BJ (cell line): ENCODE data around the gene PRPF40A. TPM values are rescaled to one million over a fixed set of nuclear protein-coding genes. Genes with fewer than 3 reads are reported as not detected.
"Not testable (repeated sequence)": the region's sequence is repeated elsewhere in the genome, so short reads cannot be mapped to it uniquely, and the experiment has no call there.

Experiments used
- CTCF ChIA-PET: fragments of 350-600 bp; formaldehyde crosslinking; extraction: SDS; loops from one replicate; lab custom pipeline; 2021; ENCODE audit warnings: antibody characterized with exemption, inconsistent platforms; lab: Yijun Ruan, JAX
- POLR2A ChIA-PET: fragments of 300-600 bp; sonication (Branson Sonifier 250); formaldehyde crosslinking; extraction: SDS; loops from one replicate; lab custom pipeline; 2021; ENCODE audit warnings: antibody characterized with exemption; lab: Charles Lee
- DNase-seq: peaks from one replicate; pipeline ENCODE4 v3.0.0-alpha.2; 2011; ENCODE audit warnings: low read depth
- H3K27me3 ChIP-seq: 2 replicates; pipeline ENCODE4 v1.6.0; 2011; ENCODE audit warnings: low read length; ENCODE audit not compliant: control insufficient read depth, insufficient read depth
- H3K36me3 ChIP-seq: 2 replicates; pipeline ENCODE4 v1.5.1; 2011; ENCODE audit warnings: low read length; ENCODE audit not compliant: control insufficient read depth, insufficient read depth
- H3K4me3 ChIP-seq: 2 replicates; pipeline ENCODE4 v1.5.1; 2011; ENCODE audit warnings: low read depth, mild to moderate bottlenecking, control low read depth, low read length
- polyA plus RNA-seq: library from polyadenylated mRNA; depleted of rRNA; stranded (reverse); fragments of >200 nt; gene quantifications from 2 replicates; pipeline ENCODE4 v1.2.3, GENCODE V29; 2011
- TF ChIP-seq, protein P1 (sequence below): IDR thresholded peaks from 2 replicates; pipeline ENCODE4 v1.5.1; 2011; ENCODE audit warnings: low read depth, mild to moderate bottlenecking, control low read depth, inconsistent platforms, low read length, moderate library complexity; ENCODE audit not compliant: insufficient read depth

The PRPF40A gene
- polyA plus RNA-seq, 1 experiment = 135 TPM

DNA sequence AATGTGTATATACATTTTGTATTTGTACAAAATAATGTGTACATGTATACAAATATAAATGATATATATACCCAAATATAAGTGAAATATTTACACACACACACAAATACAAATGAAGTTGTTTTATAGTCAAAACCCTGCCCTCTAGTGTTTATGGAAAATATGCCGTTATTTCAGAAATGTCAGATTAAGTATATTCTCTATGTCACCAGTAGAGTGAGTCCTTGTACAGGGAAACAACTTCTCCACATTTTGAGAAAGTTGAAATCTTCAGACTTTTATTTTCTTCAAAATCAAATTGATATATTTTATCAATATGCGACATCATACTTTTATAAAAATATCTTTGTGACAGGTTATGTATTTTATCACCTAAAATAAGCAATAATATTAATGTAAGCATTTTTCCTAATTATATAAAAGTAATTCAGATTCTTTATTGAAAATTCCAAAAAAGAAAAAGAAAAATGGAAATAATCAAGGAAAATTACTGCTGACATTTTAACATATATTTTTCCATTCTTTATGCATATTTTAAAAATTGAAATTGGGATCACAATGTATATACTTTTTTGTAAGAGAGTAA is 23.6 kb upstream of the PRPF40A start:
- ChIA-PET CTCF (interaction anchor here (0.7 to 1.0 kb wide), 5 partner anchors 9 to 736 kb away, joined by 3 to 5 read pairs (median 3); partner anchors contain the start of gene STAM2), POLR2A (no interaction called here)
- H3K36me3 ChIP-seq = no peaks in the 10 kb centered on the region; the same call in 1 of the 2 replicates

DNA sequence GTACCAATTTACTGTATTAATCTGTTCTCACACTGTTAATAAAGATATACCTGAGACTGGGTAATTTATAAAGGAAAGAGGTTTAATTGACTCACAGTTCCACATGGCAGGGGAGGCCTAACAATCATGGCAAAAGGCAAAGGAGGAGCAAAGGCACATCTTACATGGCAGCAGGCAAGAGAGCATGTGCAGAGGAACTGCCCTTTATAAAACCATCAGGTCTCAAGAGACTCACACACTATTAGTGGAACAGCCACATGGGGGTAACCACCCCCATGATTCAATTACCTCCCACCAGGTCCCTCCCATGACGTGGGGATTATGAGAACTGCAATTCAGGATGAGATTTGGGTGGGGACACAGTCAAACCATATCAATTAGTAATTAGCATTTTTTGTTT is 22.4 kb upstream of the PRPF40A start:
- H3K36me3 ChIP-seq, DNase-seq, H3K4me3 ChIP-seq, H3K27me3 ChIP-seq, POLR2A ChIA-PET: not testable (repeated sequence)
- CTCF ChIA-PET = interaction anchor here (1.0 kb wide), 1 partner anchor 93 kb away, joined by 3 read pairs; no protein-coding TSS in a partner anchor

More for the DNA sequence above, 23.6 kb upstream of the PRPF40A start:
- Histone ChIP-seq H3K4me3 (no peak overlapping the region), H3K27me3 (no peaks in the 10 kb centered on the region)
- DNase-seq = peak; percentile 28
- TF ChIP-seq, protein P1, sequence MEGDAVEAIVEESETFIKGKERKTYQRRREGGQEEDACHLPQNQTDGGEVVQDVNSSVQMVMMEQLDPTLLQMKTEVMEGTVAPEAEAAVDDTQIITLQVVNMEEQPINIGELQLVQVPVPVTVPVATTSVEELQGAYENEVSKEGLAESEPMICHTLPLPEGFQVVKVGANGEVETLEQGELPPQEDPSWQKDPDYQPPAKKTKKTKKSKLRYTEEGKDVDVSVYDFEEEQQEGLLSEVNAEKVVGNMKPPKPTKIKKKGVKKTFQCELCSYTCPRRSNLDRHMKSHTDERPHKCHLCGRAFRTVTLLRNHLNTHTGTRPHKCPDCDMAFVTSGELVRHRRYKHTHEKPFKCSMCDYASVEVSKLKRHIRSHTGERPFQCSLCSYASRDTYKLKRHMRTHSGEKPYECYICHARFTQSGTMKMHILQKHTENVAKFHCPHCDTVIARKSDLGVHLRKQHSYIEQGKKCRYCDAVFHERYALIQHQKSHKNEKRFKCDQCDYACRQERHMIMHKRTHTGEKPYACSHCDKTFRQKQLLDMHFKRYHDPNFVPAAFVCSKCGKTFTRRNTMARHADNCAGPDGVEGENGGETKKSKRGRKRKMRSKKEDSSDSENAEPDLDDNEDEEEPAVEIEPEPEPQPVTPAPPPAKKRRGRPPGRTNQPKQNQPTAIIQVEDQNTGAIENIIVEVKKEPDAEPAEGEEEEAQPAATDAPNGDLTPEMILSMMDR = peak; percentile 78

DNA sequence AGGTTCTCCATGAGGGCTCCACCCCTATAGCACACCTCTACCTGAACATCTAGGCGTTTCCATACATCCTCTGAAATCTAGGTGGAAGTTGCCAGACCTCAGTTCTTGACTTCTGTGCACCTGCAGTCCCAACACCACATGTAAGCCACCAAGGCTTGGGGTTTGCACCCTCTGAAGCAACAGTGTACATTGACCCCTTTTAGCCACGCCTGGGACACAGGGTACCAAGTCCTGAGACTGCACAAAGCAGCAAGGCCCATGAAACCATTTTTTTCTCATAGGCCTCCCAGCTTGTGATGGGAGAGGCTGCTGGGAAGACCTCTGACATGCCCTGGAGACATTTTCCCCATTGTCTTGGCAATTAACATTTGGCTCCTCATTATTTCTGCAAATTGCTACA is 21.2 kb upstream of the PRPF40A start:
- DNase-seq = no peak
- CTCF ChIA-PET = no interaction called here
- Histone ChIP-seq H3K27me3 (no peaks in the 10 kb centered on the region), H3K36me3 (no peaks in the 10 kb centered on the region; the same call in 1 of the 2 replicates), H3K4me3 (no peak overlapping the region)
- TF ChIP-seq, protein P1 = no peak
- POLR2A ChIA-PET = no interaction called here

DNA sequence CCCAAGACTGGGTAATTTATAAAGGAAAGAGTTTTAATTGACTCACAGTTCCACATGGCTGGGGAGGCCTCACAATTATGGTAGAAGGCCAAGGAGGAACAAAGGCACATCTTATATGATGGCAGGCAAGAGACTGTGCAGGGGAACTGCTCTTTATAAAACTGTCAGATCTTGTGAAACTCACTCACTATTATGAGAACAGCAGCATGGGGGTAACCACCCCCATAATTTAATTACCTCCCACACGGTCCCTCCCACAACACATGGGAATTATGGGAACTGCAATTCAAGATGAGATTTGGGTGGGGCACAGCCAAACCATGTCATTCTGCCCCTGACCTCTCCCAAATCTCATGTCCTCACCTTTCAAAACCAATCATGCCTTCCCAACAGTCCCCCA is 20.2 kb upstream of the PRPF40A start:
- H3K27me3 ChIP-seq, DNase-seq, H3K36me3 ChIP-seq, H3K4me3 ChIP-seq, POLR2A ChIA-PET, CTCF ChIA-PET: not testable (repeated sequence)

DNA sequence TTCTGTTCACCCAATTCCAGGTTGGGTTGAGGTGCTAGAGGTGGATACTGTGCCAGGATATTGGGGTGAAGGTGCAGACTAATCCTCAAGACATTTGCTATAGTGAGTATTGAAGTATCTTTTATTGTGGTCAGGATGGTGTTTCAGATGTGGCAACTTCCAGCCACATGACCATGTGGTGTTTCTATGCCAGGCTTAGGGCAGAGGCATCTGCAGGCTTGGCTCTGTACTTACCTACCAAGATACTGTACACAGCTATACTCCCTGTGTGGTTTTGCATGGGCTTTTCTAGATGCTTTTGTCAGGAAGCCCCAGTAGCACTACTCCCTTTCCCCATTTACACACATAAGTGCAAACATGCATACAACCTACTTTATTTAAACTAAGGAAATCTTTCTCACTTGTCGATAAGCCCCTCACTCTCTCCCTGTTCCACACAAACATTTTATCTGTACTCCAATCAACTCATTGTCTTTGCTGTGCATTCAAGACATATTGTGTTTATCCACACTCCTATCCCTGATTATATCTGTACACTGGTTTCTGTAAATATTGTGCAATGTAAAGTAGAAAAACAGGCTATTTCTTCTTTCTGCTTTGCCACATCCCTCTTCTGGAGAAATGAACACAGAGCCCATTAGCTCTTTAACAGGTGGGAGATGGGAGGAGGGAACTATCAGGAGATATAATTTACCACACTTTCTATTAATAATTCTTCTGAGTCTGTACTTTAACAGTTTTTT is 13.5 kb upstream of the PRPF40A start:
- DNase-seq = no peak
- no peak overlapping the region for H3K4me3 ChIP-seq
- POLR2A ChIA-PET = no interaction called here

DNA sequence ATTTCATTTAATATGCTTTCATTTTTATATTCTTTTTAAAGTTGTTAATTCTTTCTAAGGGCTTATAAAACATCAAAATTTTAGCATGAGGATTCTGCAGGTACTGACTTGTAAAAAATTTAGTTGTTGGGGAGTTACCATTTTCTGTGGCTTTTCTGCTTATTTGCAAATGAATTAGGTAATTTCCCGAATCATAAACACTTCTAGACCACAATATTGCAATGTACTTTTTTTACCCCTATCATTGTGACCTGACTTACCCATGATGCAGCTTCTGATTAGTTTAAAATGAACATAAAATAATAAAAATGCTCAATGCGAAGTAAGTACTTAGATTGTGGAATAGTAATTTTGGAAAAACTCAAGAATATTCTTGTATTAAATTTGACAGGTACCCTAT is 12.6 kb upstream of the PRPF40A start:
- TF ChIP-seq, protein P1 = no peak
- CTCF ChIA-PET = interaction anchor here (0.7 kb wide), 1 partner anchor 9 kb away, joined by 3 read pairs; no protein-coding TSS in a partner anchor
- POLR2A ChIA-PET = interaction anchor here (0.5 kb wide), 1 partner anchor 13 kb away, joined by 10 read pairs; the partner anchor contains the start of gene PRPF40A

More for the DNA sequence above, 13.5 kb upstream of the PRPF40A start:
- TF ChIP-seq, protein P1 = no peak
- CTCF ChIA-PET = interaction anchor here (0.7 to 1.2 kb wide), 2 partner anchors 12 to 748 kb away, joined by 3 to 5 read pairs; partner anchors contain the start of gene RPRM
- no peaks in the 10 kb centered on the region for H3K27me3 ChIP-seq
- H3K36me3 ChIP-seq = no peaks in the 10 kb centered on the region

More for the DNA sequence above, 12.6 kb upstream of the PRPF40A start:
- no peaks in the 10 kb centered on the region for H3K36me3 ChIP-seq
- H3K27me3 ChIP-seq = no peaks in the 10 kb centered on the region
- no peak for DNase-seq
- H3K4me3 ChIP-seq = no peak overlapping the region
